NCI-H2171 treated with DMSO at 0.1 percent for 48 hours (cell line): ENCODE results near the gene FRY.

ENCODE experiments used
- DNase-seq: peaks from one replicate; lab custom pipeline; 2025; lab: John Stamatoyannopoulos, UW

Gene FRY

GRCh38 chr13:32222046-32222676, 190.6 kb downstream of the FRY start:
- no peak for DNase-seq

GRCh38 chr13:32224916-32225315, 193.3 kb downstream of the FRY start:
- DNase-seq, result no peak

- no peak for DNase-seq
Observed at GRCh38 chr13:32225481-32225931, 193.9 kb downstream of the FRY start.

GRCh38 chr13:32228330-32229041, 196.9 kb downstream of the FRY start:
- DNase-seq, result no peak

- peak; percentile 87 for DNase-seq
Observed at GRCh38 chr13:32229443-32229842, 197.9 kb downstream of the FRY start.

DNA sequence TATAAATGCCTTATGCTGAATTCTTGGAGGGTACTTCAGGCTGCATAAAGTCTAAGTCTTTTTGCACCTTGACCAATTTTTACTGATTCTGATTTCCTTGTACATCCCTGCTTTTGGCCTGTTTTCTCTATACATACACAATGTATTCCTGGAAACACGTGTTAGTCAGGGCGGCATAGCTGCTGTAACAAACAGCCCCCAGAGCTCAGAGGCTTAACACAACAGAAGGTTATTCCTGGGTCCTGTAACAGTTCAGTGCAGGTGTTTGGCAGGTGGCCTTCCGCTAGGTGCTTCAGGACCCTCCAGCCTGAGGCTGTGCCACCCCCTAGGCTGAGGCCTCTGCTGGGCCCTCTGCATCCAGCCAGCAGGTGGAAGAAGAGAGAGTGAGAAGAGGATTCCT, 200.7 kb downstream of the FRY start:
- no peak for DNase-seq

- DNase-seq, result no peak
Observed at GRCh38 chr13:32233062-32233461, 201.5 kb downstream of the FRY start.

- no peak for DNase-seq
Observed at GRCh38 chr13:32234914-32235313, 203.3 kb downstream of the FRY start.

- DNase-seq, result no peak
Observed at GRCh38 chr13:32237681-32238080, 206.1 kb downstream of the FRY start.

DNA sequence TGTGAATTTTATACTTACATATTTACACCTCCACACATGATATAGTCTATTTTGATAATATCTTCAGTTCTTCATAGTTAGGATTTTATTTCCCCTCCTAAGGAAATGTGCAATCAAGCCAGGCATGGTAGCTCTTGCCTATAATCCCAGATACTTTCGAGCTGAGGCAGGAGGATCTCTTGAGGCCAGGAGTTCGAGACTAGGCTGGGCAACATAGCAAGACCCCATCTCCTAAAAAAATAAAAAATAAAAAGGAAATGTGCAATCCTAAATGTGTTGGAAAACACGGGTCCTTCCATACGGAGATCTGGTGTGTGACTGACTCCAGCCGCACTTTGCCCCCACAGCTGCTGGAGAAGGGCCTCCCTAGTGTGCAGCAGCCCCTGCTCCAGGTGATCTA, 212.1 kb downstream of the FRY start:
- no peak for DNase-seq

DNA sequence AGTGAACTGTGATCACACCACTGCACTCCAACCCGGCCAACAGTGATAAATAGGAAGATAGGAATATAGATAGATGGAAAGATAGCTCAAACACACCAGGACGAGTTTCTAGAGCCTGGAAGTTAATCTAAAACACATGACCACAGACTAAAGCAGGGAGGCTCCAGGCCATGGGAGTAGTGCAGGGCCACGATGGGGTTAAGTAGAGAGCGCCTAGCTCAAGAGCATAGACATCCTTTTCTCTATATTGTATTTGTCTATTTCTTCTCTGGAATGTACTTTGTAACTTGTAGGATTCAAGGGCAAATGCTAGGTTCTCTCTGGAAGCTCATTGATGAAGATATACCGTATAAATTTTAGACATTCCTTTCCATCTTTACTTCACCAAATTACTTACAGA, 214.0 kb downstream of the FRY start:
- no peak for DNase-seq

DNA sequence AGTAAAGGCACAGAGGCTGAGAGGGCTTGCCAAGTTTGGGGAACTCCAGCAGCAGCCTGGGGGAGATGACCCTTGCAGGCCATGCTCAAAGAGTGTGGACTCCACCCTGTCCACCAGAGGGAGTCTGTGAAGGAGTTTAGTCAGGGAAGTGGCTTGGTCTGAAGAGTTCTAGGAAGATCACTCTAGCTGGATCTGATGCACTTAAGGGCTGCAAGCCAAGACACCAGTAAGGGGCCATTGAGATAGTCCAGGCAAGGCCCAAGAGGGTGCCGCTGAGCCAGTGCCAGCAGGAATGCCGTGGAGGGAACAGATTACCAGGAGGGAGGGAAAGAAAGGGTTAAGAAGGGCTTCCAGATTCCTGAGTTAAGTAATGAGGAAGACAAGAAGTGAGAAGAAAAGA, 214.9 kb downstream of the FRY start:
- peak; percentile 18 for DNase-seq

DNA sequence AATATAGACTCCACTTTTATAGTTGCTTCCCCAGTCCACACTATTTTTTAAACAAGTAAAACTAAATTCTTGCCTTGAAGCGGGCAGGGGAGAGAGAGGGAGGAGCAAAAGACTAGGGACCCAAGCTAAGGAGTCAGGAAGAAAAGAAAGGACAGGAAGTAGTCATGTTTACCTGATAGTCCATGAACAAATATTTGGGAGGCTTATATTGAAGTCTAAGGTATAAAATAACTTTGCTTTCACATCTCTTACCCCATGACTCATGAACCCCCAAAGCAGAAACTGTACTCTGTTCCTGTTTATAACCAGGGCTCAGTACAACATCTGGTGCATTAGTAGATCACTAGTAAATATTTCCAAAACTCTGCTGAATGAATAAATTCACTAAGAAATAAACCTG, 216.3 kb downstream of the FRY start:
- DNase-seq, result no peak

DNA sequence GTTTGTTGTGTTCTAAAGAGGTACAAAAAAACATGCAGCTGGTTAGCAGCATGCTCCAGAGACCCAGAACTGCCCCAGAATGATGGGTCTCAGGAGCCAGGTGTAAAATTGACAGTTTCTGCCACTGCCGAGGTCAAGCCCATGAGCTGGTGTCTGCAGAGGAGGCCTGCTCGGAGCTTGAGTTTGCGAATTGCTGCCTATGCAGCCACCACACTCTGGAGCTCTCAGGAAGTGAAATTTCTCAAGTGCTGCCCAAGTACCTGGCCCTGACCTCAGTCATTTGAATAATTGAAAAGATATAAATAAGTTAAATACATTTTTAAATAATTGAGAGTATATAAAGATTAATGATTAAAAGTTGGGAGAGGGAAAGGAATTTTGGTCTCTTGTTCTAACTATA, 217.2 kb downstream of the FRY start:
- no peak for DNase-seq

GRCh38 chr13:32252812-32253438, 221.4 kb downstream of the FRY start:
- DNase-seq, result no peak

GRCh38 chr13:32253911-32254399, 222.4 kb downstream of the FRY start:
- no peak for DNase-seq

GRCh38 chr13:32254416-32254815, 222.8 kb downstream of the FRY start:
- no peak for DNase-seq

GRCh38 chr13:32254916-32255723, 223.5 kb downstream of the FRY start:
- DNase-seq, result no peak

GRCh38 chr13:32255724-32256109, 224.1 kb downstream of the FRY start:
- DNase-seq, result no peak

DNA sequence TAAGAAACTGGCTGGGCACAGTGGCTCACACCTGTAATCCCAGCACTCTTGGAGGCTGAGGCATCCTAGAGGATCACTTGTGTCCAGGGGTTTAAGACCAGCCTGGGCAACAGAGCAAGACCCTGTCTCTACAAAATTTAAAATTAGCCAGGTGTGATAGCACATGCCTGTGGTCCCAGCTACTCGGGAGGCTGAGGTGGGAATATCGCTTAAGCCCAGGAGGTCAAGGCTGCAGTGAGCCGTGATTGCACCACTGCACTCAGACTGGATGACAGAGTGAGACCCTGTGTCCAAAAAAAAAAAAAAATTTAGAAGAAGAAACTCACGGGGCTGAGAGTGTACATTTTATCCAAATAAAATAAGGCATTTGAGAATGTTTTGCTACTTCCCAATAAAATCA, 224.7 kb downstream of the FRY start:
- DNase-seq, result no peak

DNA sequence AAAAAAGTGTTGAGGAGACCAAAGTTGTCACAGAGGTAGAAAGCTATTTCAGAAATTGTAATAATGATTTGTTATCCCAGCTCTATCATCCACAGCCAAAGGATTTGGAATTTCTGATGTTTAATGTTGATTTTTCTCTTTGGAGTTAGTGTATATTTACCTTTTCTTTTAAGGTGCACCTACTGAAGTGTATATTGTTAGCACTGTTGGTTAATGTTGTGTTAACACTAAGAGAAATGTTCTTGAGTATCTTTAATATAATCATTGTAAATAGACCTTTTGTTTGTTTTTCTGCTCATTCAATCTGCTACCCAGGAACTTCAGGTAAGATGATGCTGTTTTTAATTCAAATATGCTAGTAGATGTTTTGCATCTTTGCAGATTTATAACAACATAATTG, 226.1 kb downstream of the FRY start:
- no peak for DNase-seq

- DNase-seq, result no peak
Observed at GRCh38 chr13:32259116-32259515, 227.5 kb downstream of the FRY start.
